GM21619 (cell line): ENCODE results near the gene RFTN2.

ENCODE experiments used
- ATAC-seq: cut with Tn5 transposase; IDR thresholded peaks from one replicate; pipeline ENCODE4 v1.9.1; 2021; ENCODE audit not compliant: unreplicated experiment

The RFTN2 gene

GRCh38 chr2:197555467-197555866 lies 119.9 kb downstream of the RFTN2 start:
- no peak for ATAC-seq

- peak; percentile 74 for ATAC-seq
These were observed 124.1 kb downstream of the RFTN2 start for GRCh38 chr2:197551260-197551659.

- ATAC-seq, result no peak
These were observed 126.8 kb downstream of the RFTN2 start for GRCh38 chr2:197548582-197548981.

- ATAC-seq, result no peak
These were observed 128.1 kb downstream of the RFTN2 start for GRCh38 chr2:197547163-197547900.

- ATAC-seq, result no peak
These were observed 132.2 kb downstream of the RFTN2 start for GRCh38 chr2:197543206-197543605.

GRCh38 chr2:197539734-197540133 lies 135.7 kb downstream of the RFTN2 start:
- no peak for ATAC-seq

GRCh38 chr2:197538412-197538811 lies 137.0 kb downstream of the RFTN2 start:
- ATAC-seq, result no peak
